DMS 273 (cell line): Measurements from ENCODE around the gene SULT2B1.
A peak's percentile ranks its signal among the peaks of the same experiment; 100 is the strongest.
"Not testable (repeated sequence)": the region's sequence is repeated elsewhere in the genome, so short reads cannot be mapped to it uniquely, and the experiment has no call there.

Experiments used
- DNase-seq: peaks from one replicate; lab custom pipeline; 2025; ENCODE audit not compliant: unreplicated experiment; lab: John Stamatoyannopoulos, UW

Gene SULT2B1

DNA sequence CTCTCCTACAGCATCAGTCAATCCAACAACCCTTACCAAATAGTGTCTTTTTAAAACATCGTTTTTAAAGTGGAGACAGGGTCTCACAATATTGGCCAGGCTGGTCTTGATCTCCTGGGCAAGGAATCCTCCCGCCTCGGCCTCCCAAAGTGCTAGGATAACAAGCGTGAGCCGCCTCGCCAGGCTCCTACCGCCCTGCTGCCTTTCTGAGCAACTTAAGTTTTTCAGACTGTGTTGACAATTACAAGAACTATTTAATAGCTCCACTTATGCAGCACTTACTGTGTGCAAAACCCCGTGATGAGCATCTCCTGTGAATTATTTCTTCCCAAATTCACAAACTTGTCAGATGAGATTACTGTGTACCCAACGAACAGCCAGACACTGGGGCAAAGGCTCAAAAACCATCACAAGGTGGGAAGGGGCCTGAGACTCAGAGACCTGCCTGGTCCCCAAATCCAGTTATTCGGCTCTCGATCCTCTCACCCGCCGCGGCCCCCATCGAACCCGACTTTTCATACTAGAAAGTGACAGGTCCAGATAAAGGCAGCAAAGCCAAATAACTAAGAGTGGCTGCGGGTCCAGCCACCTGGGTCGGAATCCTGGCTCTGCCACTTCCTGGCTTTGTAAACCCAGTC lies 66.4 kb downstream of the SULT2B1 start:
- no peak for DNase-seq

DNA sequence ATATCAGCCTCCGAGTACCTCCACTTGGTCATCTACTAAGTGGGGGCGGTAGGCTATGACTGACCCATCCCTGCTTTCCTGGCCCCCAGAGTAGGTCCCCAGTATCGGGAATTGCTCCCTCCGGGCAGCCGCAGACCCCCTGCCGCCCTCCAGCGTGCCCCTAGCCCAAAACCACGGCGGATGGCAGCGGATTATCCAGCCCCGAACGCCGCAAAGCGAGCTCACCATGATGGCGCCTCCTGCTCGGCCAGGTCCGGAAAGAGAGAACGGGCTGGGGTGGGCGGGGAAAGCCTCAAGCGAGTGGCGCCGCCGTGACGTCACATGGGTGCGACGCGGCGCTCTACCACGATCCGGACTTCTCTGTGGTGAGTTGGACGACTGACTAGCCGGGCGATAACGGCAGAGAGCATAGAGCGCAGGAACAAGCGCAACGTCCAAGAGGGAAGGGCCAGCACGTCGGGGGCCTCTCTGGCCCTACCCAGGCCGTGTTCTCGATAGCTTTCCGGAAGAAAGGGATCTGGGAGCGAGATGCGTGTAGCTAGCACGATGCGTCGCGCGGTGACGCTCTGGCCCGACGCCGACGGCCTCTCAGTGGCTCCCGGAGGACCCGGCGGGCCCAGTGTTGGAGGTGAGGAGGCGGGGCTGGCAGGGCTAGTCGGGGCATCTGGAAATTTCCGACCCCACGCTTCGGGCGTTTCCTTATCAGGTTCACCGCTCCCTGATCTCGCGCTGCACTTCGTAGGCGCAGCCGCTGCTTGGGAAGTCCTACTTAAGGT lies 67.1 kb downstream of the SULT2B1 start, which contains the start of the genes RPL18 and SPHK2:
TSS of gene RPL18 (minus strand) at position 263 of the 776 bp plus-strand sequence. CDS start at position 228, 35 bp downstream.
TSS of gene SPHK2 (plus strand) at position 591 of the 776 bp plus-strand sequence. CDS start 1,009 bp downstream, outside the sequence.
- DNase-seq = peak; percentile 99

DNA sequence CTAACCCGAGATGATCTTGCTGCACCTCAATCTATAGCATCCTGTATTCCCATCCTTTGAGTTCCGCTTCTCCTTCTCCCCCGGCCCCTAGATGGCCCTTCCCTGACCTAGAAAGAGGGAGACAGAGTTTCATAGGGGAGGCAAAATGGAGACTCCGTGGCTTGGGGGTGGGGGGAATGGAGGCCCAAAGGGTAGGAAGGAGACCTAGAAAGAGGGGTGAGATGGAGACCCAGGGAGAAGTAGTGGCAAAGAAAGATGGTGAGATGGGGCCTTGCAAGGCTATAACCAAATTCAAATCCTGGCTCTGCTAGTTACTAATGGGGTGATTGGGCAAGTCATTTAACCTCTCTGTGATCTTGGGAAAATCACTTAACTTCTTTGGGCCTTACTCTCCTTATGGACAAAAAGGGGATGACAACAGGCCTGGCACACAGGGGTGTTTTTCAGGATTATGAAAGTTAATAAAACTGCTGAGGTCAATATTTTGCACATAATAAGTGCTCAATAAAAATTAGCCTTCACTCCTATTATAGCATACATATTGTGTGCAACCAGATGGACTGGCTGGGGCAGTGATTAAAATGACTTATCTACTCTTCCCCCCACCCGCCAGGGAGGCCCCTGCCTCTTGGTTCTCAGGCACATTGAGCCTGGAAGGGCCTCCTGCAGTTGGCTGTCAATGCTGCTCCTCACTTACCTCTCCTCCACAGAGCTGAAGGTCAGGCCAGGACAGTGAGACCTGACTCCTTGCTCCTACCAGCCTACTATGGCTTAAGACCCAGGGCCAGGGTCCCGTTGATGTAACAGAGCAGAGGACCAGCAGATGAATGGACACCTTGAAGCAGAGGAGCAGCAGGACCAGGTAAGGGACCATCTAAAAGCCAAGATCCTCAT lies 68.0 kb downstream of the SULT2B1 start:
- no peak for DNase-seq

DNA sequence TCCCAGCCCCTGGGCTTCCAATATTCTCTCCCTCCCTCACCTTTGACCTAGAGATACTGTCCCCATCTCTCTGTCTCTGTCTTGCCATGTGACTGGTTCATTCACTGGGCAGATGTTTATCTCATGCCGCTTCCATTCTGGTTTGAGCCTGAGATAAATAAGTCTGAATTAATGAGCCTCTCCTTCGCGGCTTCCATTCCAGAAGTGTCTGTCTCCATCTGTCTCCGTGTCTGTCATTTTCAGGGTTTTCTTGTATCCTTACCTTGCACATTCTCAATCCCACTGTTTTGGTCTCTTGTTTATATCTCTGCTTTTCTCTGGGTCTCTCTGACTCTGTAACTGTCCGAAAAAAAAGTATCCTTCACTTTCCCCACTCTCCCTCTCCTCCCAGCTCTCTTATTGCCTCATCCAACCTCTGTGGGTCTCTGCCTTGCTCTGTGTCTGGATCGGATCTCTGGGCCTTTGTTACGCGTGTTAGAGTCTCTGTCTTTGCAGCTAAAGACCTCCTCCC lies 71.6 kb downstream of the SULT2B1 start:
- peak; percentile 82 for DNase-seq

DNA sequence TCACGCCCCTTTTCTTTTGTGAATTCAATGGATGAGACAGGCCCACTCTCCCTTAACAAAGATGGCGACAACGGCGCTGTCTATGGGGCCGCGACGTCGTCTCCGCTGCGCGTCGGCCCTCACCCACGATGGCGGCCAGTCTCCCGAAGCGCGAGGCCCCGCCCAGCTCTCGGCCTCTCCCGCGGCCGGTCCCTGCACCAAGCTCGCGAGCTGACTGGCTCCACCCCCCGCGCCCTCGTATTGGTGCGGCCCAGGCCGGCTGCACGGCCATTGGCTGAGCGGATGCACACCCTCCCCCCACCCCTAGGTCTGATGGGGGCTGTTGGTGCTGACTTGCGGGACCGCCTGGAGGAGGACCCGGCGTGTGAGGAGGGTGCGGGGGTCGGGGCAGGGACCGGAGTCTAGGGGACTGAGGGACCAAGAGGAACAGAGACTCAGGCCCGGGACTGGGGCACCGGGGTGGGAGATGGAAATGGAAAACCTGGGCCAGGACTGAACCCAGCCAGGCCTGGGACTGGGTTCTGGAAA lies 72.2 kb downstream of the SULT2B1 start:
- DNase-seq = peak; percentile 99

DNA sequence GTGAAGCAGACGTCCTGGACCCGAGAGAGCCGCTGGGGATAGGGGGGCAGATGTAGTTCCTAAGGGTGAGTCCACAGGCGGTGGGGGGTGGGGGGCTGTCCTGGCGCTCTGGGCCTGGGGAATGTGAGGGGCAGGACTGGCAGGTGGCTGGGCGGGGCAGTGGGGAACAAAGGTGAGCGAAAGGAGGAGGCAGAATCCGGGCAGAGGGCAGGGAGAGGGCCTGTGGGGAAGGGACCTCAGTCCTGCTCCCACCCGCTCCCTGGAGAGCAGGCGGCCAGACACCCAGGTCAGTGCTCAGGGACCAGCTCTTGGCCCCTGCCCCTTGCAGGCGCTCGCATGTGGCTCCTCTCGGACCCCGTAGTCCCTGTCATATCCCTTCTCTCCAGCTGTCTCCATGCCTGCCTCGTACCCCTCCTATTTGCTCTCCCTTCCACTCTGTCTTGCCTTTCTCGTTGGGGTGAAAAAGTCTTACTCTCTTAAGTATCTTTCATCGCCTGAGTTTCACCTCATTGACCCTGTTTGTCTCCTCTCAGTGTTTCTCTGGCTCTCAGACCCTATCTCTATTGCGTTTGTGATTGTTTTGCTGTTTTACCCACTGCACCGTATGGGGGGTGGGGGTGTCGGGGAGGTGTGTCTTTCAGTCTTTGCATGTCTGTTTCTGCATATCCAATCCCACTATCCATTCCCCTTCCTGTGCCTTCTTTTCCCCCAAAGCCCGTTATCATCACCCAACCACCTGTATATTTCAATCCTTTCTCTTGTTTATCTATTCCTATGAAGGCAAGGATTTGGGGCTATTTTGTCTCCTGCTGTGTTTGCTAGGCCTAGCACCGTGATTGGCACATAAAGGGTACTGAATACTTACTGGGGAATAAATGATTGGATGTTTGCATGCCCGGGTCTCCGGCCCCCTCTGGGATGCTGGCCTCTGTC lies 73.1 kb downstream of the SULT2B1 start:
- no peak for DNase-seq

DNA sequence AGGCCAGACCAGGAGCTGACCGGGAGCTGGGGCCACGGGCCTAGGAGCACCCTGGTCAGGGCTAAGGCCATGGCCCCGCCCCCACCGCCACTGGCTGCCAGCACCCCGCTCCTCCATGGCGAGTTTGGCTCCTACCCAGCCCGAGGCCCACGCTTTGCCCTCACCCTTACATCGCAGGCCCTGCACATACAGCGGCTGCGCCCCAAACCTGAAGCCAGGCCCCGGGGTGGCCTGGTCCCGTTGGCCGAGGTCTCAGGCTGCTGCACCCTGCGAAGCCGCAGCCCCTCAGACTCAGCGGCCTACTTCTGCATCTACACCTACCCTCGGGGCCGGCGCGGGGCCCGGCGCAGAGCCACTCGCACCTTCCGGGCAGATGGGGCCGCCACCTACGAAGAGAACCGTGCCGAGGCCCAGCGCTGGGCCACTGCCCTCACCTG lies 73.9 kb downstream of the SULT2B1 start:
- DNase-seq = no peak

DNA sequence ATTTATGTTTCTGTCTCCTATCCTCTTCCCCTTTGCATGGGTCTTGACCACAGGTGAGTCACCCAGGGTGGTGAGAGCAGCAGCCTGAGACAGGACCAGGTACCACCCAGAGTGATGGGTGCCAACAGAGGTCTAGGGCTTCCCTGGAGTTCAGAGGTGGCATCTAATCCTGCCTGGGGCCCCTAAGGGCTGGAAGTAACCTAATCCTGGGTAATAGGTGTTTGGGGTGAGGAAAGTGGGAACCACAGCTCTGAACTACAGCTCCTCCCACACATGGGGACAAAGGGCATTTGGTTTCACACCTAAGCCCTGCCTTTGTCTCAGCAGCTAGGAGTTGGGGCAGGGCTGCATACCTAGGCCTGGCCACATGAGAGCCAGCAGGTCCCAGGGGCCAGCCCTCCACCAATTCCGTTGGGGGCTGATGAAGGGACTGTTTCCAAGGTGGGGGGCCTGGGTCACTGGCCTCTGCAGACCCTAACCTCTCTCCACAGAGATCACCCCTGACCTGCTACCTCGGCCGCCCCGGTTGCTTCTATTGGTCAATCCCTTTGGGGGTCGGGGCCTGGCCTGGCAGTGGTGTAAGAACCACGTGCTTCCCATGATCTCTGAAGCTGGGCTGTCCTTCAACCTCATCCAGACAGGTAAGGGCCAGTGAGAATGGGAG lies 75.4 kb downstream of the SULT2B1 start:
- DNase-seq = no peak

DNA sequence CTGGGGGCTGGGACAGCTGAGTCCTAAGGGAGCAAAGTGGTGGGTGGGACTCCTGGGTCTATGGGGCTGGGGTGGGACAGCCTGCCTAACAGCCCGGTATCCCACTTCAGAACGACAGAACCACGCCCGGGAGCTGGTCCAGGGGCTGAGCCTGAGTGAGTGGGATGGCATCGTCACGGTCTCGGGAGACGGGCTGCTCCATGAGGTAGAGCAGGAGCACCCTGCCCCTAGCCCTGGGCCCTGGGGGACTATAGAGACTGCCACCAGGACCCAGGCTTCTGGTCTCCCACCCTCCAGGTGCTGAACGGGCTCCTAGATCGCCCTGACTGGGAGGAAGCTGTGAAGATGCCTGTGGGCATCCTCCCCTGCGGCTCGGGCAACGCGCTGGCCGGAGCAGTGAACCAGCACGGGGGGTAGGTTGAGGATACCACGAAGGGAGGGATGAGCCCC lies 75.9 kb downstream of the SULT2B1 start:
- DNase-seq = no peak

DNA sequence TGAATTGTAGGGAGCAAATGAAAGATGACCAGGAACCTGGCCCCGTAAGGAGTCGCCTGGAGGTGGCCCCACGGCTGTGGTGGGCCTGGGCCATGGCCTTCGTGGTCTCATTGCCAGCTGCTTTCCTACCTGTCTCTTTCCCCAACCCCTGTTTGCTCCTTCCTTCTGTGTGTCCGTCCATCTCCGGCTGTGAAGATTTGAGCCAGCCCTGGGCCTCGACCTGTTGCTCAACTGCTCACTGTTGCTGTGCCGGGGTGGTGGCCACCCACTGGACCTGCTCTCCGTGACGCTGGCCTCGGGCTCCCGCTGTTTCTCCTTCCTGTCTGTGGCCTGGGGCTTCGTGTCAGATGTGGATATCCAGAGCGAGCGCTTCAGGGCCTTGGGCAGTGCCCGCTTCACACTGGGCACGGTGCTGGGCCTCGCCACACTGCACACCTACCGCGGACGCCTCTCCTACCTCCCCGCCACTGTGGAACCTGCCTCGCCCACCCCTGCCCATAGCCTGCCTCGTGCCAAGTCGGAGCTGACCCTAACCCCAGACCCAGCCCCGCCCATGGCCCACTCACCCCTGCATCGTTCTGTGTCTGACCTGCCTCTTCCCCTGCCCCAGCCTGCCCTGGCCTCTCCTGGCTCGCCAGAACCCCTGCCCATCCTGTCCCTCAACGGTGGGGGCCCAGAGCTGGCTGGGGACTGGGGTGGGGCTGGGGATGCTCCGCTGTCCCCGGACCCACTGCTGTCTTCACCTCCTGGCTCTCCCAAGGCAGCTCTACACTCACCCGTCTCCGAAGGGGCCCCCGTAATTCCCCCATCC lies 76.7 kb downstream of the SULT2B1 start:
- no peak for DNase-seq

DNA sequence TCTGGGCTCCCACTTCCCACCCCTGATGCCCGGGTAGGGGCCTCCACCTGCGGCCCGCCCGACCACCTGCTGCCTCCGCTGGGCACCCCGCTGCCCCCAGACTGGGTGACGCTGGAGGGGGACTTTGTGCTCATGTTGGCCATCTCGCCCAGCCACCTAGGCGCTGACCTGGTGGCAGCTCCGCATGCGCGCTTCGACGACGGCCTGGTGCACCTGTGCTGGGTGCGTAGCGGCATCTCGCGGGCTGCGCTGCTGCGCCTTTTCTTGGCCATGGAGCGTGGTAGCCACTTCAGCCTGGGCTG lies 77.3 kb downstream of the SULT2B1 start:
- no peak for DNase-seq

DNA sequence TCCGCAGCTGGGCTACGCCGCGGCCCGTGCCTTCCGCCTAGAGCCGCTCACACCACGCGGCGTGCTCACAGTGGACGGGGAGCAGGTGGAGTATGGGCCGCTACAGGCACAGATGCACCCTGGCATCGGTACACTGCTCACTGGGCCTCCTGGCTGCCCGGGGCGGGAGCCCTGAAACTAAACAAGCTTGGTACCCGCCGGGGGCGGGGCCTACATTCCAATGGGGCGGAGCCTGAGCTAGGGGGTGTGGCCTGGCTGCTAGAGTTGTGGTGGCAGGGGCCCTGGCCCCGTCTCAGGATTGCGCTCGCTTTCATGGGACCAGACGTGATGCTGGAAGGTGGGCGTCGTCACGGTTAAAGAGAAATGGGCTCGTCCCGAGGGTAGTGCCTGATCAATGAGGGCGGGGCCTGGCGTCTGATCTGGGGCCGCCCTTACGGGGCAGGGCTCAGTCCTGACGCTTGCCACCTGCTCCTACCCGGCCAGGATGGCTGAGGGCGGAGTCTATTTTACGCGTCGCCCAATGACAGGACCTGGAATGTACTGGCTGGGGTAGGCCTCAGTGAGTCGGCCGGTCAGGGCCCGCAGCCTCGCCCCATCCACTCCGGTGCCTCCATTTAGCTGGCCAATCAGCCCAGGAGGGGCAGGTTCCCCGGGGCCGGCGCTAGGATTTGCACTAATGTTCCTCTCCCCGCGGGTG lies 77.8 kb downstream of the SULT2B1 start:
- DNase-seq = peak; percentile 58

DNA sequence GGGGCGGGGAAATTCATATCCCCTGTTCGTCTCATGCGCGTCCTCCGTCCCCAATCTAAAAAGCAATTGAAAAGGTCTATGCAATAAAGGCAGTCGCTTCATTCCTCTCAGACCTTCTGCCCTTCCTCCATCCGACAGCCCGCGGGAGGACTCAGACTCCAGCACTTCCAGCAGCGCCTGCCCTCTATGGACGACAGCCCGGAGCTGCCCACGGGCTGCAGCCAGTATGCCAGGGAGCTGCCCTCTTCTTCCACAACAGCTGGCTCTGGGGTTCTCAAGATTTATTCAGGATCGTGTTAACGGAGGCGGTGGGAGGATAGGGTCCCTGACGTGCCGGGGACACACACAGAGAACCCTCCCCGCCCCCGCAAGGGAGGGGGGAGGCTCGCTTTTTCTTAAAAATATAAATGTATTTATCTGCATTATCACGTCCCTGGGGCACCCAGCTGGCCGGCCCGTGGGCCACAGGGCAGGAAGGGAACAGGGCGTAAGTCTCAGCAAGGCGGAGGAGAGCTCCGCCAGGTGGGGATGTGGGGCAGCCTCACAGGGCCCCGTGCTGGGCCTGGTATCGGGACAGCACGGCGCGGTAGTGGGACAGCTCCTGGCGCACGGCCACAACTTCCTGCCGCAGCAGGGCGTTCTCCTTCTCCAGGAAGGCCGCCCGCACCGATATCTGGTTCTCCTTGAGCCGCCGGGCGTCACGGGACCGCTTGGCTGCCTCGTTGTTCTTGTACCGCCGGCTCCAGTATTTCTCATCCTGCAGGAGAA lies 78.5 kb downstream of the SULT2B1 start:
- peak; percentile 60 for DNase-seq

DNA sequence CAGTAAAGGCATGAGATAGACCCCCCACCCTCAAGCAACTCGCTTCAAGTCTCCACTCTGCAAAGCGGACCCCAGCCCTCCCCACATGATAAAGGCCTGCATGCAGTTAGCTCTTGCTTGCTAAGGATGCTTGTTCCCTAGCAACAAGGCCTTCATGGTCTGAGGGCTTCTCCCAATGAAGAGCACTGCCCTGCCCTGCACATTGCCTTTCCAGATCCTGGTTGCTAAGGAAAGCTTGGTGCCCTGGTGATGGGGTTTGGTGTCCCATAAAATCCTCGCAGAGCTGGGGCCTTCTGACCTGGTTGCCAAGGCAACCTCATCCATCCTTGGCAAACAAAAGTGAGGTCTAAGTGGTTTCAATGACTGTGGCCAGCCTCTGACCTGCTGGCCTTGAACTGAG lies 79.3 kb downstream of the SULT2B1 start:
- DNase-seq = peak; percentile 58

DNA sequence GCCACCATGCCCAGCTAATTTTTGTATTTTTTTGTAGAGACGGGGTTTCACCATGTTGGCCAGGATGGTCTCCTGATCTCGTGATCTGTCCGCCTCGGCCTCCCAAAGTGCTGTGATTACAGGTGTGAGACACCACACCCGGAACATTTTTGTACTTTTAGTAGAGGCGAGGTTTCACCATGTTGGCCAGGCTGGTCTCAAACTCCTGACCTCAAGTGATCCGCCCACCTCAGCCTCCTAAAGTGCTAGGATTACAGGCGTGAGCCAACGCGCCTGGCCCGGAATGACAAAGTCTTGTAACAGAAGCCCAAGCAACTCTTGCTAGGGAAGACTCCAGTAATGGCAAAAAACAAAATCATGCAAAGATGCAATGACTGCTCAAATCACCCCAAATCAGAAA lies 80.3 kb downstream of the SULT2B1 start:
- DNase-seq = not testable (repeated sequence)

DNA sequence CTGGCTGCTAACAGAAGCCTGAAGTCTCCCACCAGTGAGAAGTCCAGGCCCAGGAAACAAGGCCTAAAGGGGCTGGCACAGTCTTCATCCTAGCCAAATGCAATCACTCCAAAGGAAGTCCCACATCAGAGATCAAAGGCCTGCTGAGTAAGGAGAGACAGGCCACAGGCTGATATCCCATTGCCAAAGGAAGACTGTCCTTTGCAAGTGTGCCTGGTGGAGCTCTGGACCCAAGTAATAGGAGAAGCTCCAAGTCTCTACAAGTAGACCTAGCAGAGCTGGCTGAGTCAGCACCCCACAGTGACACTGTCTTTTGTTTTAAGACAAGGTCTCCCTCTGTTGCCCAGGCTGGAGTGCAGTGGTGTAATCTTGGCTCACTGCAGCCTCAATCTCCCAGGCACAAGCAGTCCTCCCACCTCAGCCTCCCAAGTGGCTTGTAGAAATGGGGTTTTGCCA lies 80.7 kb downstream of the SULT2B1 start:
- no peak for DNase-seq
